Amygdala (tissue), 56 donors: ENCODE measurements around the gene PARG.
"Not testable (repeated sequence)": the region's sequence is repeated elsewhere in the genome, so short reads cannot be mapped to it uniquely, and the experiment has no call there.

Experiments used
- DNase-seq, 56 donors: peaks; one replicate each; lab custom pipeline; 2025; lab: John Stamatoyannopoulos, UW

The PARG gene

DNA sequence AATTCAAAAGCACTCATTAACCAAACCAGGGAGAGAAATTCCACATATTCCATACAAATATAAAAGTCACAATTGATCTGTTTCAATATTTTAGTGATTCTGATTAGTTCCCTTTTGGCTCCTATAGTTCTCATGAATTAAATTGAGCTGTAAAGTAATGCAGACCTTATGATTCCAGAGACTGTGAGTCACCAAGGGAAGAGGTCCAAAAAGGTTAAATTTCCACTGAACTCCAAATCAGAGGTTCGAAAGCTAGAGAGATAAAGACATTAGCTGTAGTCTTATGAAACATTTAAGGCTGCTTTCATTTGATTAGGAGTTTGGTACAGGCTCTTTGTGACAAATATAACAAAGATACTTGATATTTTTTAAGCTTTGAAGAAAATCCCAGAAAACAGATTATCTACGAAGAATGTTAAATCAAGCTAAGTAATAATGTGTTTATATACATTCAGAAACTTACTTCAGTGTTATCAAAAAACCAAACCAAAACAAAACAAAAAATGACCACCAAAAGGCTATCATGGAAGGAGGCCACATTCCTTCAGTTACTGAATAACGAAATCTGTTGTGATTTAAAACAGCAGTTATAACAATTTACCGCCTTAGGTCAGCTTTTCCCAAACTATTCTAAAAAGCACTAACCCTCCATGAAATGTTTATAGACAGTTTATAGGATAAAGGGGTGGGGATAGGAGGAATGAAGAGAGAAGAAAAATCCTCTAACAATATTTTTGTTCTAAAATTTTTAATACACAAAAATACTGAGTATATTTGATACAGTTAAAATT, 33.3 kb downstream of the PARG start:
- not testable (repeated sequence) for DNase-seq

DNA sequence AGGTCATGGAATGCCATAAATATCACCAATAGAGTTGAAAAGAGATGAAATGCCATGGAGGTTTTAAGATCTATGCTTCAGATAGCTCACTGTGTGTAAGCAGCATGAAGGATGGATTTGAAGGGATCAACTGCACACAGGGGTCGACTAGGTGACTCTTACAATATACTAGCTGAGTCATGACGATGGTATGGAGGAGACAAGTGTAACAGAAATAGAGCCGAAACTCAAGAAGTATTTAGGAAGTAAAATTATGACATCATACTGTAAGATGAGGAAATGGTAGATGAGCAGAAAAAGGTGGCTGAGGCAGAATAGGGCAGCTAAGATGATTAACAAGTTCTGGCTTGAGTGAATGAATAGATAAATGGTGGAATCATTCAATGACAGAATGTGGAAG, 38.0 kb downstream of the PARG start:
- not testable (repeated sequence) for DNase-seq

DNA sequence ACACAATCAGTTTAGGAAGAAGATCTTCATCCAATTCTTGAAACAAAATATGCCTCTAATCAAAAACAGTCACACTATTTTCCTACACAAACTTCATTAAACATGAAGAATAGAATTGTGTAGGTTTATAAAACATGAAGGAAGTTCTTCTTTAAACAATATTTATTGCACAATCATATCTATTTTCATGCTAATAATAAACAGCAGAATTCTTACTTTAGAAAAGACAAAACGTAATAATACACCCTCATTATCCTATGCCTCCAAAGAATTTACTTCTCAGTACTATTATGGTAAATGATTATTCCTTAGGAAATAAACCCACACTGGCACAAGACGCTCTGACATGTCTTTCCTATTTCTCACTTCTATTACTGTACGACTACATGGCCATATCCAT, 41.4 kb downstream of the PARG start:
- not testable (repeated sequence) for DNase-seq

GRCh38 chr10:49899999-49900398, 41.8 kb downstream of the PARG start:
- not testable (repeated sequence) for DNase-seq

DNA sequence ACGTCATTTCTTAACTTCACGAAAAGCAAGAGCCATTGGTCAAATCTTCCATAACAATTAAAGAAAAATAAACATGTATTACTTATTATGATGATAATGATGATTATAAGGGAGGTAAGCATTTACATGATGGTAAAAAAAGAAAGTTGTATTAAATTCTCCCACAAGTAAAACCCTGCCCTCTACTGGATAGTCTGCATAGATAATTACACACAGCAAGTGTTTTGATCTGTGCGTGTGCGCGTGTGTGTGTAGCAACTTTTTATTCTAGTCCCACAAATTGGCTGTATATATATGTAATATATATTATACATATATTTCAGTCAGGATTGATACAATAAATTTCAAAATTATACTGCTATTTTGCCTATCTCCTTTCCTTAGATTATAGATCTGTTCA, 51.8 kb downstream of the PARG start:
- DNase-seq: not testable (repeated sequence)

GRCh38 chr10:49884739-49885331, 57.0 kb downstream of the PARG start:
- DNase-seq: not testable (repeated sequence)

DNA sequence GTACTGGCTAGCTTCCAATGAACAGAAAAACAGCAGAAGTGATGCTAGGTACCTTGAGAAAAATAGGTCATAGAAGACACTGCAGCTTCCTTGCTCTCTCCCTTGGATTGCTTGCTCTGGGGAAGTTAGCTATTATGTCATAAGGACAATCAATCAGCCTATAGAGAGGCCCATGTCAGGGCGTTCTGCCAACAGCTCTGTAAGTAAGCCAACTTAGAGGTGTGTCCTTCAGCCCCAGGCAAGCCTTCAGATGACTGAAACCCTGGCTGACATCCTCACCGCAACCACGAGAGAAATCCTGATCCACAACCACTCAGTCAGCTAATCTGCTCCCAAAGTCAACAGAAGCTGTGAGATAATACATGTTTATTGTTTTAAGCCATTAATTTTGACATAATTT, 58.0 kb downstream of the PARG start:
- not testable (repeated sequence) for DNase-seq

DNA sequence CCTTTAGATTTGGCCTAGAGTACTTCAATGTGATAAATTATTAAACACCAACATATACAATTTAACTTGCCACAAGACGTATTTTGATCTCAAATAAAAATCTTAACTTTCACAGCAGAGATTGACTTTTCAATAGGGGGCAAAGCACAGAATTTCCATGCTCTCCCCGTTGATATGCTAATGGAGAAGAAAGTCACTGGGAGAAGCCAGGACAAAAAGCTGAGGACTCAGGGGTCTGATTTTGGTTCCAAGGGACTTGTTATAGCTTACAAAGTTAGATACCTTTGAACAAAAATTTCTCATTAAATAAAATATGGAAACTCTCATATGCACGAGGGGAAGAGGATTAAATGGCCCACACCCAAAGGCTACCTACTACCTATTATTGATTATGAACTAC, 59.5 kb downstream of the PARG start:
- not testable (repeated sequence) for DNase-seq

- DNase-seq: not testable (repeated sequence)
Measured at GRCh38 chr10:49872740-49873139, 69.1 kb downstream of the PARG start.

GRCh38 chr10:49871462-49871861, 70.4 kb downstream of the PARG start:
- DNase-seq: not testable (repeated sequence)

- not testable (repeated sequence) for DNase-seq
Measured at GRCh38 chr10:49859933-49860332, 81.9 kb downstream of the PARG start.

GRCh38 chr10:49858697-49859382, 83.0 kb downstream of the PARG start:
- not testable (repeated sequence) for DNase-seq

- DNase-seq: not testable (repeated sequence)
Measured at GRCh38 chr10:49849520-49849919, 92.3 kb downstream of the PARG start.

DNA sequence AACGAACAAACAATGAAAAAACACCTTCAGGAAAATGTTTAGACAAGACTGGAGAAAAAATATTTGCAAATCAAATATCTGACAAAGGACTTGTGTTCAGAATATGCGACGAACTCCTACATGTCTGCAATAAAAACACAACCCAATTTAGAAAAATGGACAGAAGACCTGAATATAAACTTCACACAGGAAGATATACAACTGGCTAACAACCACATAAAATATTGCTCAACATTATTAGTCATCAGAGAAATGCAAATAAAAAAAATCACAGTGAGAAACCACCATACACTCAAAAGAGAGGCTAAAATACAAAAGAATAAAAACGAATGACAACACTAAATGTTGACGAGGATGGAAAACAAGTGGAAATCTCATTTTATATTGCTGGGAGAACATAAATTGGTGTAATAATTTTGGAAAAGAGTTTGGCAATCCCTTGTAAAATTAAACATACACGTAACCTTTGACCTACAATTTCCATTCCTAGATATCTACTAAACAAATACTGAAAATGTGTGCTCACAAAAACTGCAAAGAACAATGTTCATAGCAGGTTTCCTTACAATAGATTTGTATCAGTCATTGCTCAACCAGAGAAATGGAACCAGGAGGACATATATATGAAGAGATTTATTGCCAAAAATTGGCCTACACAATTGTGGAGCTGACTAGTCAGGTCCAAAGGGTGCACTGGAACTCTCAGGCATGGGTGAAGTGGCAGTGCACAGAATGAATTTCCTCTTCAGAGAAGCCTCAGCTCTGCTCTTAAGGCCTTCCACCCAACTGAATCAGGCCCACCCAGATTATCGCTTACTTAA, 96.8 kb downstream of the PARG start:
- no peak for DNase-seq

- not testable (repeated sequence) for DNase-seq
Measured at GRCh38 chr10:49842333-49842628, 99.5 kb downstream of the PARG start.

GRCh38 chr10:49841615-49842332, 100.1 kb downstream of the PARG start:
- no peak for DNase-seq

DNA sequence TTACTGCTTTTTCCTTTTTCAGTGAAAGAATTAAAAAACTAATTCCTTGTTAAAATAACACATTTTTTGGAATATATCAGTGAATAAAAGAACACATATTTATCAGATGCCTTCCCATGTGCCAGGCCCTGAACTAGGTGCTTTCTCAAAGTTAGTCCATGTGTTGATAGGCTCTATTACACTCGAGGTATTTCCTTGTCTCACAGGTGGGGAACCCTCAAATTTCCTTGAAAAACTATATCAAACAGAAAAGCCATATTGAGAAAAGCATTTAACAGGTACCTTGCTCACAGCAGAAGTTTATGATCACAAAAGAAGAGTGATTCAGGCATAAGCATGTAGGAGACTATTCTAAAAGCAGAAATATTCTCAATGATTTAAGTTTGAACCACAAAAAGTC, 104.1 kb downstream of the PARG start:
- DNase-seq: no peak

- no peak for DNase-seq
Measured at GRCh38 chr10:49837051-49837478, 104.8 kb downstream of the PARG start.

DNA sequence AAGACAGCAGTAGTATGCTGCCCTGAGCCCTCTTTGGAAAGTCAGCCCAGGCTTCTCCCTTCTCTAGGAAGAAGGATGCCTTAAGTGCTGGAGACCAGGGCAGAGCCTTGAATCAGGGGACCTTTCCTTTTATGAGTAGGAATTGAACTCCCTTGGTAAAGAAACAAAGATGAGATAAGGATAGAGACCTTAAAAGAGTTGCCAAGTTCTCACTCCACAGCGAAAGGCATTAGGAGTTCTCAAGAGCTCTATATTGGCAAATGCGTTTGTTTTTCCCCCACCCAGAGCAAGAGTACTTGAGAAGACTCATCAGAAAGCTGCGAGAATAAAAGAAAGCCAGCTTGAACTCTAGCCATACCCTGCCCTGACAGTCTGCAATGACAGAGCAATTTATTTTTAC, 106.9 kb downstream of the PARG start:
- no peak for DNase-seq

GRCh38 chr10:49834201-49834600, 107.6 kb downstream of the PARG start:
- DNase-seq: no peak
